ENCODE data around the gene ITGB6.
"Not testable (repeated sequence)": the region's sequence is repeated elsewhere in the genome, so short reads cannot be mapped to it uniquely, and the experiment has no call there.

ITGB6 gene

GRCh38 chr2:160139991-160140390 lies 60.1 kb downstream of the ITGB6 start:
- peak; percentile 29 for DNase-seq

- no peak for DNase-seq
Measured at GRCh38 chr2:160139350-160139749, 60.7 kb downstream of the ITGB6 start.

GRCh38 chr2:160138406-160138805 lies 61.7 kb downstream of the ITGB6 start:
- no peak for DNase-seq

- DNase-seq: no peak
Measured at GRCh38 chr2:160137464-160137863, 62.6 kb downstream of the ITGB6 start.

- DNase-seq: no peak
Measured at GRCh38 chr2:160132761-160133160, 67.3 kb downstream of the ITGB6 start.

DNA sequence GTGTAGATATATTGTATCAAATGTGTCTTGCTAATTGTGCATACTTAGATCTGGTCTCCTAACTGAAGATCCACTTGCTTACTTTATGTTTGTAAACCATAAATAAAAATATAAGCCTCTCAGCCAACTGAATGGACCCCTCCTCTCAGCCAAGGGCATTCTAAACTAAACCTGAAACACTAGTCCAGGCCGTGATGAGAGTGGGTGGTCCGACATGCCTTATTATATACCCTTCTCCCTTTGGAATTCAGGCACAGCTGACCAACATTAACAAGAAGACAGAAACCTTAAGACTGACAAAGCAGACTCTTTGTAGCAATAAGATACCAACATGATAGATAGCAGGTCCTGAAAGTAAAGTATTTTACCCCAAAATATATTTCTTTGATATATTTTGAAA lies 73.3 kb downstream of the ITGB6 start:
- DNase-seq: no peak

DNA sequence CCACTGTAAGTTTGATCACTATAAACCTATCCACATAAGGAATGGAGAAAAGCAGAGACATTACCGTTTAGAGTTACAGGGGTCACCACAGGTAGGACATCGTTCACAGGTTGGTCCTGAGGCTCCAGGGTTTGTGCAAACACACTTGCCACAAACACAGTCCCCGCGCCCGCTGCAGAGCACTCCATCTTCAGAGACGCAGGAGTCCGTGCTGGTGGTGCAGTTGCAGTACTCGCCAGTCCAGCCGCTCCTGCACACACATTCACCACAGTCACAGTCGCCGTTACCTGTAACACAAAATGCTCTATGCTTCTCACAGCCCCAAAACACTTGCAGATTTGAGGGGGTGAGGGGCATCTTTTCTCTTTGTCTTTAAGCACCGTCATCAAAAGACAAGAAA lies 73.8 kb downstream of the ITGB6 start:
- DNase-seq: no peak

GRCh38 chr2:160125828-160126227 lies 74.2 kb downstream of the ITGB6 start:
- DNase-seq: no peak

DNA sequence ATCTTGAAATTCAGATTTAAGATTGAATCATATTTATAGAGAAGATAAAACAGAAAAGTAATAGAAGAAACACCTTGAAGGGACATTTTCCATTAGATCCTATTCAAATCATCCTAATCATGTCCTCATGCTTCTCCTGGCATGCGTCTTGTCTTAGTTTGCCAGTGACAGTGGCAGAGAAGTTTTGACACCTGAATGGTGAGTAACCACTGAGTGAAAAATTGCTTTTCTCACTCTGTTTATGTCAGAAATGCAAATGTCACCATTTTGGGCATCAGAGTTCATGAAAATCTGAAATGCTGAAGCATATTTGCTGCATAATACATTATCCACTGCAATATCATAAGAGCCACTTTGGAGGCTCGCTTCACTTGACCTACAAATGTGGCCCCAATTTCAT lies 74.7 kb downstream of the ITGB6 start:
- DNase-seq: no peak

- no peak for DNase-seq
Measured at GRCh38 chr2:160124571-160124970, 75.5 kb downstream of the ITGB6 start.

DNA sequence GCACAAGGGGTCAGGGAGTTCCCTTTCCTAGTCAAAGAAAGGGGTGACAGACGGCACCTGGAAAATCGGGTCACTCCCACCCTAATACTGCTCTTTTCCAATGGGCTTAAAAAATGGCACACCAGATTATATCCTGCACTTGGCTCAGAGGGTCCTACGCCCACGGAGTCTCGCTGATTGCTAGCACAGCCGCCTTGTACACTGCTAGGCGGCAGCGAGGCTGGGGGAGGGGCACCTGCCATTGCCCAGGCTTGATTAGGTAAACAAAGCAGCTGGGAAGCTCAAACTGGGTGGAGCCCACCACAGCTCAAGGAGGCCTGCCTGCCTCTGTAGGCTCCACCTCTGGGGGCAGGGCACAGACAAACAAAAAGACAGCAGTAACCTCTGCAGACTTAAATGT lies 85.4 kb downstream of the ITGB6 start:
- DNase-seq: not testable (repeated sequence)

- DNase-seq: peak; percentile 43
Measured at GRCh38 chr2:160114020-160114419, 86.1 kb downstream of the ITGB6 start.

DNA sequence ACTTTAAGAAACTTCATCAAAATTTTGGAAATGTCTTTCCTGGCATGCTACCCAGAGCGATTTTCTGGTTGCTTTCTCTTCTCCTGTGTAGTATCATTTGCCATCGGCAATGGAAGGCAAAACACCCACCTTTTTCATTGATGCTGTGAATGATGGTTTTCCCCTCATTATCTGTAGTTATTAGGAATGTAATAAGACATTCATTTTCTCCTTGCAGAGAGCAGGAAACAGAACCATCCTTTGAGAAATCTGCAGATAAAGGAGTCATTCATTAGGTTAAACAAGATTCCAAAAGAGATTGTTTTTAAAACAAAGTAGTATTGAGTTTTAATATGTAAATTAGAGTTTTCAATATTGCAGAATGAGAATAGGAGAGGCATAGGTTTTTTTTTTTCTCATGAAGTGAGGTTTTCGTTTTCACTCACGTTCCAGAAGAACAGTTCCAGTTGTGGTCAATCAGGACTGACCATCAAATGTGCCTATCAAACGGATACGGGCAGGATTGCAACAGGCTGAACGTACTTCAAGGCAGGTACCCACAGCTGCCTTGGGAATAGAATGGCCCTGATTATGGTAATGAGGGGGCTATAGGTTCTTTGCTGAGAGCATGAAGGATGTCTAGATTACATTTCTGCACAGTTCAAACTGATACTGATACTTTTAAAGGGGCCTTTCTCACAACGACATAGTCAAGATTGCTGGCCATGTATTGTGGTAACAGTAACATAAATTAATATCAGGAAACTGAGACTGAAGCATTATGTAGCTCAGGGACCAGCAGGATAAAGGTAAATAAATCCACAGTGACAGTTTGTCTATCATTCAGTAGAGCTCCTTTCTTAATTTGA lies 87.9 kb downstream of the ITGB6 start:
- DNase-seq: no peak

- no peak for DNase-seq
Measured at GRCh38 chr2:160110674-160111239, 89.3 kb downstream of the ITGB6 start.

- peak; percentile 80 for DNase-seq
Measured at GRCh38 chr2:160109939-160110673, 90.0 kb downstream of the ITGB6 start.

GRCh38 chr2:160109243-160109642 lies 90.8 kb downstream of the ITGB6 start:
- DNase-seq: no peak

DNA sequence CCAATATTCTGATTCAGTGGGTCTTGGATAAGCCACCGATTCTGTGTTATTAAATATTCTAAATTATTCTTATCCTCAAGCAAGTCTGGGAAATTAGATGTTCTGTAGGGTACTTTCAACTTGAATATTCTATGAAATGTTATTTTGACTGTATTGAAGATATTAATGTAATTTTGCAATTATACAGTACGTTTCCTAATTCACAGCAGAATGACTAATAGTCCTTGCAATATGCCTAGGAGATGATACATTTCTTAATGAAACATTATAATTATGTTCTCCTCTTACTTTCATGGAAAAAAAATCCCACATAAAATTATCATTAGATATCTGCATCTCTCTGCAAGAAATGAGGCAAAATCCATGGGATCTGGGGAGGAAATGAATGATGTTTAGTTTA lies 91.4 kb downstream of the ITGB6 start:
- DNase-seq: no peak

GRCh38 chr2:160105366-160105765 lies 94.7 kb downstream of the ITGB6 start:
- DNase-seq: no peak

DNA sequence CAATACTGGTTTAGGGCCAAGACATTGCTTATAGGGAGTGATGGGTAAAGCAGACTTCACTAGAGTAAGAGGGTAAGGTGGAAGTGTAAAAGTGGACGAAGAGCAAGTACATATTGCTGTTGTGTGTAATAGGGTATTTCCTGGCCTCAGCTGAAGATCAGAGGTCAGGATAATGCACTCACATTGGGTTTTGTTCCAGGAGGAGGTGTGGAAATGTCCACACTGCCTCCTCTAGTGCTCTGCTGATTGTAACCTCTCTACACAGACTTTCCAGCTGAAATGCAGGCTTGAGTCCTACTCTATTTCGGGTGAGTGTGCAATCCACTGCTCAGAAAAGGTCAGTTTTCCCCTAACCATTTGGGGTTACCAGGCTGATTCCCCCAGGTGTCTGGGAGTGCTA lies 96.0 kb downstream of the ITGB6 start:
- DNase-seq: no peak

GRCh38 chr2:160097326-160097725 lies 102.7 kb downstream of the ITGB6 start:
- no peak for DNase-seq

- DNase-seq: no peak
Measured at GRCh38 chr2:160096409-160096808, 103.7 kb downstream of the ITGB6 start.

DNA sequence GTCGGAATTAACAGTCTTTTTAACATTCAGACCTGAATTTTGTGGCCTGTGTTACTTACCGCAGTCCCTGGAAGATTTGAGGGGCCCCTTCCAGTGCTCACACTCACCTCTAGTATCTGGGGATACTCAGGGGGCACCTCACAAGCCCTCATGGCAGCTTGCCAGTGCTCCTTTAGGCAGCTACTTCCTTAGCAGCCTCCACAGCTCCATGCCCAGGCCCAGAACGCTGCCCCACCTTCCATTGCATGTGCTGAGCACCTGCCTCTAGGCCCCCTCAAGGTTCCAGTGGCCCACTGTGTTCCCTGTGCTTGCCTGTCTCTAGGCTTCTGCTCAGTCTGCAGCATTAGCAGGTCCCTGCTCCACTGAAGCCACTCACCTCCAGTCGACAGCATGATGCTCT lies 107.6 kb downstream of the ITGB6 start:
- no peak for DNase-seq

GRCh38 chr2:160091381-160091780 lies 108.7 kb downstream of the ITGB6 start:
- DNase-seq: peak; percentile 25
